ENCODE results near the gene COPS9.

DNA sequence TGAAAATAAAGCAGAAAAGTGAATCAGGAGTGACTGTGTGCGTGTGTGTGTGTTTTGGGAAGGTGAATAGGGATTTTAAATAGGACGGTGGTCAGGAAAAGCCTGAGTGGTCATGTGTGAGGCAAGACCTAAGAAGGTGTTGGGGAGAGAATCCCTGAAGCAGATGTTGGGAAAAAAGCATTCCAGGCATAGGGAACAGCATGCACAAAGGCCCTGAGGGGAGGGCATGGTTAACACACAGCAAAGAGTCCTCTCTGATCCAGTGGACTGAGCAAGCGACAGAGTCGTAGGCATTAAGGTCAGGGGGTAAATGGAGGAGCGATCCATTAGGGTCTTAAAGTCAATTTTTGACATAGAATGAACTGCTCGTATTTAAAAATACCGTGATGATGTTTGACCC is 38.4 kb upstream of the COPS9 start:
- no peak for TF ChIP-seq POLR2AphosphoS5 (IDR thresholded peaks at IDR 0.05)
- TF ChIP-seq, protein P1, sequence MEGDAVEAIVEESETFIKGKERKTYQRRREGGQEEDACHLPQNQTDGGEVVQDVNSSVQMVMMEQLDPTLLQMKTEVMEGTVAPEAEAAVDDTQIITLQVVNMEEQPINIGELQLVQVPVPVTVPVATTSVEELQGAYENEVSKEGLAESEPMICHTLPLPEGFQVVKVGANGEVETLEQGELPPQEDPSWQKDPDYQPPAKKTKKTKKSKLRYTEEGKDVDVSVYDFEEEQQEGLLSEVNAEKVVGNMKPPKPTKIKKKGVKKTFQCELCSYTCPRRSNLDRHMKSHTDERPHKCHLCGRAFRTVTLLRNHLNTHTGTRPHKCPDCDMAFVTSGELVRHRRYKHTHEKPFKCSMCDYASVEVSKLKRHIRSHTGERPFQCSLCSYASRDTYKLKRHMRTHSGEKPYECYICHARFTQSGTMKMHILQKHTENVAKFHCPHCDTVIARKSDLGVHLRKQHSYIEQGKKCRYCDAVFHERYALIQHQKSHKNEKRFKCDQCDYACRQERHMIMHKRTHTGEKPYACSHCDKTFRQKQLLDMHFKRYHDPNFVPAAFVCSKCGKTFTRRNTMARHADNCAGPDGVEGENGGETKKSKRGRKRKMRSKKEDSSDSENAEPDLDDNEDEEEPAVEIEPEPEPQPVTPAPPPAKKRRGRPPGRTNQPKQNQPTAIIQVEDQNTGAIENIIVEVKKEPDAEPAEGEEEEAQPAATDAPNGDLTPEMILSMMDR (IDR thresholded peaks at IDR 0.05): no peak
